ENCODE measurements around the gene CYS1. TPM values are rescaled to one million over a fixed set of nuclear protein-coding genes. Genes with fewer than 3 reads are reported as not detected.
"Not testable (repeated sequence)": the region's sequence is repeated elsewhere in the genome, so short reads cannot be mapped to it uniquely, and the experiment has no call there.

CYS1 gene, protein sequence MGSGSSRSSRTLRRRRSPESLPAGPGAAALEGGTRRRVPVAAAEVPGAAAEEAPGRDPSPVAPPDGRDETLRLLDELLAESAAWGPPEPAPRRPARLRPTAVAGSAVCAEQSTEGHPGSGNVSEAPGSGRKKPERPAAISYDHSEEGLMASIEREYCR
- 0.80 TPM for total RNA-seq
- long read RNA-seq = 0 reads

- no peak for DNase-seq (ENCODE audit: low spot score)
Observed at GRCh38 chr2:10079870-10080535, at the start of gene CYS1. Gene CYS1, minus strand, starts transcription at chr2:10080411. Its CDS starts 188 bp downstream, at chr2:10080223.

DNA sequence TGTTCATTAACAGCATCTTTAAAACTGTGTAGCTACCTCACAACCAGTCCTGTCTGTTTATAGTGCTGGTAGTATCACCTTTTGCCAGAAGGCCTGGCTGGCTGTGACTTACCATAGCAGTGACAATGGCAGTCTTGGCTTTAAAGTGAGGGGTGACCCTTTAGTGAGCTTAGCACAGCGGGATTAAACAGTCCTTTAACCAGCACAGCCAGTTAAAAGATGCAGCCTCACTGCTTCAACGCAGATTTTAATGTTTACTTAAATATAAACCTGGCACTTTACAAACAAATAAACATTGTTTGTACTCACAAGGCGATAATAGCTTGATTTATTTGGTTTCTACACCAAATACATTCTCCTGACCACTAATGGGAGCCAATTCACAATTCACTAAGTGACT is 49.3 kb upstream of the CYS1 start:
- DNase-seq (ENCODE audit: low spot score) = peak; percentile 9

GRCh38 chr2:10128420-10128819 is 48.2 kb upstream of the CYS1 start:
- DNase-seq (ENCODE audit: low spot score) = no peak

- peak; percentile 5 for DNase-seq (ENCODE audit: low spot score)
Observed at GRCh38 chr2:10126632-10127026, 46.4 kb upstream of the CYS1 start.

DNA sequence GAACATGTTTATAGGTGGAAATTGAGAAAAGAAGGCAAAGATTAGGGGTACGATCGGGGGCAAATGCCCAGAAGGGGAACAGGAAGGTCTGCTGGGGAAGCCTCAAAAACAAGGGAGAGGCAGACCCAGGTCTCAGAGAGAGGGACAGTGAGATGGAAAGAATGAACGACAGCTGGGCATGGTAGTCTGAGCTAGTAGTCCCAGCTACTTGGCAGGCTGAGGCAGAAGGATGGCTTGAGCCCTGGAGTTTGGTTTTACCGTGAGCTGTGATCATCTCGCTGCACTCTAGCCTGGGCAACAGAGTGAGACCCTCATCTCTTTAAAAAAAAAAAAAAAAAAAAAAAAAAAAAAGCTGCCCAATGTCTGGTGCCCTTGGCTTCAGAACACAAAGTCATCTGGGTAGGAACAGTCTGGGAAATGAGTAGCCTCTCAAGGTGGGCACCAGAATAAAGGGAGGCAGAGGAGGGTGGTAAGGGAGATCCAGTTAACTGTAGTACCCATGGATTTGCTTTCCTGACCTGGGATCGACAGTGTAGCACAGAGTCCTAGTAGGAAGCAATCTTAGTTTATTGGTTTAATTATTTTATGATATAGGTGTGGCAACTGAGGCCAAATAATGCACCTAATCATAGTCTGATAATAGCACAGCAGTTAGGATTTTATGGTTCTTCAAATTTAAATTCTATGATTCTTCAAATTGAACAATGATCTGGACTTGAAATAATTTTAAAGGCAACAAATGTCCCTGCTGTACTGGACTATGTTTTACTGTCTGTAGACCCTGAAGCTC is 45.8 kb upstream of the CYS1 start:
- no peak for DNase-seq (ENCODE audit: low spot score)

DNA sequence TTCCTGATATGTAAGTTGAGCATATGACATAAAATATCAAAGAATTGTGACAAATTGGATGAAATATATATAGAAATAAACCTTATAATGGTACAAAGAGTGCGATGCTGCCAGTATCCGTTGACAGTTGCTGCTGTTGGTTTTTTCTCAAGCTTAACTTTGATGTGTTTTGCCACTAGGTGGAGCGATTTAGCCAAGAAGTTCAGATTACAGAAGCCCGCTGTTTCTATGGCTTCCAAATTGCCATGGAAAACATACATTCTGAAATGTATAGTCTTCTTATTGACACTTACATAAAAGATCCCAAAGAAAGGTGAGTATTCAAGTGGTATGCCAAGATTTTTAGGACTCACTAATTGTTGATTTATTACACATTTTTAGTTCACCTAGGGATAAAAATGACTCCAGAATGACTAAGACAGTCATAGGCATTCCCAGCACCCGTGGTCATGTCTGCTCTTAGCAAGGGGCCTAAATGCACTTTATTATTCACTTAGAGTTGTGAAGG is 44.4 kb upstream of the CYS1 start:
- no peak for DNase-seq (ENCODE audit: low spot score)

DNA sequence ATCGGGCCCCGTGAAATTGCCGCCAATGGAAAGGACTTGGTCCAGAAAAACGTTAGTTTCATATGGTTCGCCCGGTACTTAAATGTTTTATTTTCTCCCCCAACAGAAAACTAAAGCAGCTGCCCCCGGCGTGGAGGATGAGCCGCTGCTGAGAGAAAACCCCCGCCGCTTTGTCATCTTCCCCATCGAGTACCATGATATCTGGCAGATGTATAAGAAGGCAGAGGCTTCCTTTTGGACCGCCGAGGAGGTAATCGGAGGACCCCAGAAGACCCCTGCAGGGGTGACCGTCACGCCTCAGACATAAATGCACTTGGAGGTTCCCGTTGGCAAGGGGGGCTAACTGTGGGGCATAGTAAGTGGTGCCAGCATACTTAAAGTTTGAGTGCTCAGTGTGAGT is 43.1 kb upstream of the CYS1 start:
- peak; percentile 86 for DNase-seq (ENCODE audit: low spot score)

DNA sequence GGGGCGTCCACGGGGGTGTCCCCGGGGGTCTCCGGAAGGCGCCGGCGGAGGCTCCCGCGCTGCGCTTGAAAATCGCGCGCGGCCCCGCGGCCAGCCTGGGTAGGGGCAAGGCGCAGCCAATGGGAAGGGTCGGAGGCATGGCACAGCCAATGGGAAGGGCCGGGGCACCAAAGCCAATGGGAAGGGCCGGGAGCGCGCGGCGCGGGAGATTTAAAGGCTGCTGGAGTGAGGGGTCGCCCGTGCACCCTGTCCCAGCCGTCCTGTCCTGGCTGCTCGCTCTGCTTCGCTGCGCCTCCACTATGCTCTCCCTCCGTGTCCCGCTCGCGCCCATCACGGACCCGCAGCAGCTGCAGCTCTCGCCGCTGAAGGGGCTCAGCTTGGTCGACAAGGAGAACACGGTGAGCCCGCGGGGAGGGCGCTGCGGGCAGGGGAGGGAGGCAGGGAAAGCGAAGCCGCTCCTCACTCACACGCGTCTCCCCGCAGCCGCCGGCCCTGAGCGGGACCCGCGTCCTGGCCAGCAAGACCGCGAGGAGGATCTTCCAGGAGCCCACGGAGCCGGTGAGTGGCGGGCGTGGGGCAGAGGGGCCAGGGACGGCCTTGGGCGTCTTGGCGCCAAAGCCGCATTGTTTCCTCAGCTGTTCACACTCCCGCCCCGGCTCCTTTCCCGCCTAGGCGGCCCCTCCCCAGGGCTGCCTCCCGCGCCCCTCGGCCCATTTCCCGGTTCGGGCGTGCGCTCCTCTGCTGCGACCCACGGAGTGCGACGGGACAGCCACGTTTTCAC is 42.5 kb upstream of the CYS1 start, which contains the start of gene RRM2:
Gene RRM2, plus strand, starts transcription at position 240 of the 781 bp plus-strand sequence. Its CDS starts 60 bp downstream, at position 300.
- DNase-seq (ENCODE audit: low spot score) = peak; percentile 96

GRCh38 chr2:10120877-10121574 is 40.8 kb upstream of the CYS1 start:
- no peak for DNase-seq (ENCODE audit: low spot score)

DNA sequence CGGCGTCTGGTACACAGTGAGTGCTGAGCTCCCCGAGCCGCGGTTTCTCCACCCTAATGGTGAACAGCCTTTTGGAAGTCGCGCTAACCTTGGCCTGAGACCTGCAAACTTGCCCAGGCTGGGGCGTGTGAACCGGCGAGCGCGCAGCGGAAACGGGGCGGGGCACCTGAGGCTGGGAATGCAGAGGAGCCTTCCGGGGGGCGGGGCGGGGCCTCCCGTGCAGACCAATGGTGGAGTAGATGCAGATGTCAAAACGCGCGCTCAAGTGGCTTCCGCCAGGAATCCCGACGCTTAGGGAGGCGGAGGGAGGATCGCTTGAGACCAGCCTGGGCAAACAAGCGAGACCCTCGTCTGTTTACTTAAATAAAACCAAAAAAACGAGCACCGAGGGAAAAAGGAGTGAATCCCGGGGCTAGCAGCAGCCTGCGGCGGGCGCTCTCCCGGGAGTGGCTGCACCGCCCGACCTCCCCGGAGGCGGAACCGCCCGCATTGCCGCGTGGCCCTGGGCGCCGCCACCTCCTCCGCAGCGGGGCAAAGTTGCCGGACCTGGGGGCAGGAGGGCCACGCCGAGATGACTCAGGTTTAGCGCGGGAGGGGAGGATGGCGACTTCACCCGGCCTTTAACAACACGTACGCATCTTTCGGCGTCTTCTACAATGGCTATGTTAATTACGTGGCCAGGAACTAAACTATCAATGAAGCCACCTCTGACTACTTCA is 40.1 kb upstream of the CYS1 start:
- peak; percentile 95 for DNase-seq (ENCODE audit: low spot score)

- DNase-seq (ENCODE audit: low spot score) = peak; percentile 49
Observed at GRCh38 chr2:10119601-10120157, 39.5 kb upstream of the CYS1 start.

GRCh38 chr2:10119027-10119325 is 38.8 kb upstream of the CYS1 start:
- no peak for DNase-seq (ENCODE audit: low spot score)

DNA sequence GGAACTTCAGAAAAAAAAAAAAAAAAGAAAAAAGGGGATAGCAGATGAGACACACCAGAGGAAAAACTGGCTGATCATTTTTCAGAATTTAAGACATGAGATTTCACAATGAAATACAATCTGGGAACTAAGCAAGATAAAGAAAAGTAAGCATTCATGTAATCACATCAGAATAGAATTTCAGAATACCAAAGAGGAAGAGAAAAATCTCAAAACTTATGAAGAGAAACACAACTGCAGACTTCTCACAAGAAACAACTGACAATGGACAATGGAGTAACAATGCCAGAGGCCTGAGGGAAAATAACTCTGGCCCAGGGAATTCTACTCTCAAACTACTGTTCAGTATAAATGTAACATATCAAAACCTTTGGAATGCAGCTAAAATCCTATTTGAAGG is 29.1 kb upstream of the CYS1 start:
- DNase-seq (ENCODE audit: low spot score) = no peak

DNA sequence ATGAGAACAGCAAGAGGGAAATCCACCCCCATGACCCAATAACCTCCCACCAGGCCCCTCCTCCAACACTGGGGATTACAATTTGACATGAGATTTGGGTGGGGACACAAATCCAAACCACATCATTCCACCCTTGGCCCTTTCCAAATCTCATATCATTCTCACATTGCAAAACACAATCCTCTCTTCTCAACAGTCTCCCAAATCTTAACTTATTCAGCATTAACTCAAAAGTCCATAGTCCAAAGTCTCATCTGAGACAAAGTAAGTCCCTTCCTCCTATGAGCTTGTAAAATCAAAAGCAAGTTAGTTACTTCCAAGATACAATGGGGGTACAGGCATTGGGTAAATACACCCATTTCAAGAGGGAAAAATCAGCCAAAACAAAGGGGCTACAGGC is 24.7 kb upstream of the CYS1 start:
- DNase-seq (ENCODE audit: low spot score) = not testable (repeated sequence)

GRCh38 chr2:10103179-10103578 is 23.0 kb upstream of the CYS1 start:
- DNase-seq (ENCODE audit: low spot score) = no peak

- DNase-seq (ENCODE audit: low spot score) = no peak
Observed at GRCh38 chr2:10101491-10101890, 21.3 kb upstream of the CYS1 start.

GRCh38 chr2:10097352-10098148 is 17.3 kb upstream of the CYS1 start:
- no peak for DNase-seq (ENCODE audit: low spot score)

DNA sequence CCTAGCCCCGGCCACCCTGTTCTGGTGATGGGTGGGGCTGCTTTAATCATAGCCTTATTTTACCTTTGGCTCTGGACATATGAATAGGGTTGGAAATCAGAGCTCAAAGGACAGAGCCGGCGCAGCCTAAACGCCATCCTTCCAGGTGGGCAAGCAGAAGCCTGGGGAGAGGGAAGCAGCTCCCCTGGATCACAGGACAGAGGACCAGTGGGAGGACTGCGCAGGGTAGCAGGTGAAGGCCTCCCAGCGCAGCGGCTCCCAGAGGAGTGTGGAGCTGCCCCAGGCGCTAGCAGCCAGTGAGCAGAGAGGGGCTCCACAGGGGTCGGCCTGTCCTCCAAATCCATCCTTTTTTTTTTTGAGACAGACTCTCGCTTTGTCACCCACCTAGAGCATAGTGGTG is 16.4 kb upstream of the CYS1 start:
- no peak for DNase-seq (ENCODE audit: low spot score)

GRCh38 chr2:10095175-10095574 is 15.0 kb upstream of the CYS1 start:
- no peak for DNase-seq (ENCODE audit: low spot score)

All from mesenteric fat pad (tissue), 1 donor.